Stimulated activated CD4-positive, alpha-beta T cell treated with anti-CD3 and anti-CD28 coated beads, Interleukin-2, amount 100 ng/mL, for 48 hours (primary cell): ENCODE measurements around the gene GOLGA6A.
"Not testable (repeated sequence)": the region's sequence is repeated elsewhere in the genome, so short reads cannot be mapped to it uniquely, and the experiment has no call there.

Experiments used
- DNase-seq, 2 donors: peaks; one replicate each; pipeline ENCODE4 v3.0.0-alpha.2; 2020

GOLGA6A gene

GRCh38 chr15:74052271-74053260, 29.8 kb downstream of the GOLGA6A start:
- DNase-seq: not testable (repeated sequence)

- DNase-seq: no peak
Observed at GRCh38 chr15:74050556-74051234, 31.7 kb downstream of the GOLGA6A start.

DNA sequence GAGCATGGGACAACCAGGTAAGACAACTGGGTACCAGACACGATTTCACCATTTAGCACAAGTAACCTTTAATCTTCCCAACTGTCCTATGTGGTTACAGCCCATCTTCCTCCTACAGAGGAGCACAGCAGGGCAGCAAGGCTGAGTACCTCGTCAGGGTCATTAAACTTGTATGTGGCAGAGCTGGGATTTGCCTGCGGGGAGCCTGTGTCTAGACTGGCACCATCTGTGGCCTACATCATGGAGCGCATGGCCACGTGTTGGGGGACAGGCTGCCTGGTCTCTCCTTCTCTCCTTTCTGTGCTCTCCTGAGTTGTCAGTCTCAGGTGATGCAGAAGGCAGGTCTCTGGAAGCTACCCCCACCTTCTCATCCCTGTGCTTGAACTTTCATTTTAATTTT, 32.2 kb downstream of the GOLGA6A start:
- DNase-seq: no peak

GRCh38 chr15:74046275-74046674, 36.1 kb downstream of the GOLGA6A start:
- no peak for DNase-seq

DNA sequence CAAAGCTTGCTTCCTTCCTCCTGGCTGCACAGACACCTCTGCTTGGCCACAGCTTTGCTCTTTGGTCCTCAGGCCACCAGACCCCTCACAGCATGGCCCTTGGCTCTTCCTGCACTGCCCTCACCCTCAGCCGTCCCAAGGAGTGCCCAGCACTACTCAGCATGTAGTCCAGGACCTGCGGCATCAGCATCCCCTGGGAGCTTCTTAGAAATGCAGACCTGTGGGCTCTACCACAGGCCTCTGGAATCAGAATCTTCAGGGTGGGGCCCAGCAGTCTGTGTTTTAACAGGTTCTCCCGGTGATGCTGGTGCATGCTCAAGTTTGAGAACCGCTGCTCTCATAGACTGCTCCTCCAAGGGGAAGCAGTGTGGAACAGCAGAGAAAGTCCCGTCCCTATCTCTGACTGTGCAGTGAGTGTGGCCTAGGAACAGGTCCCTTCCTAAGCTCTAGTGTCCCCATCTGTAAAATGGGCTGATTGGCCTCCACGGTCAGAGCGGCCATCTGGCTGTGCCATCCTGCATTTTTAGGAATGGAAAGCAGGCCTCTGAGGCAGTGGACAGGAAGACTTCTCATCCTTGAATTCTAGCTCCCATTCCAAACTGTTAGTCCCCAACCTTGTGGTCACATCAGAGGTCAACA, 36.6 kb downstream of the GOLGA6A start:
- DNase-seq: no peak

GRCh38 chr15:74045184-74045583, 37.2 kb downstream of the GOLGA6A start:
- no peak for DNase-seq

DNA sequence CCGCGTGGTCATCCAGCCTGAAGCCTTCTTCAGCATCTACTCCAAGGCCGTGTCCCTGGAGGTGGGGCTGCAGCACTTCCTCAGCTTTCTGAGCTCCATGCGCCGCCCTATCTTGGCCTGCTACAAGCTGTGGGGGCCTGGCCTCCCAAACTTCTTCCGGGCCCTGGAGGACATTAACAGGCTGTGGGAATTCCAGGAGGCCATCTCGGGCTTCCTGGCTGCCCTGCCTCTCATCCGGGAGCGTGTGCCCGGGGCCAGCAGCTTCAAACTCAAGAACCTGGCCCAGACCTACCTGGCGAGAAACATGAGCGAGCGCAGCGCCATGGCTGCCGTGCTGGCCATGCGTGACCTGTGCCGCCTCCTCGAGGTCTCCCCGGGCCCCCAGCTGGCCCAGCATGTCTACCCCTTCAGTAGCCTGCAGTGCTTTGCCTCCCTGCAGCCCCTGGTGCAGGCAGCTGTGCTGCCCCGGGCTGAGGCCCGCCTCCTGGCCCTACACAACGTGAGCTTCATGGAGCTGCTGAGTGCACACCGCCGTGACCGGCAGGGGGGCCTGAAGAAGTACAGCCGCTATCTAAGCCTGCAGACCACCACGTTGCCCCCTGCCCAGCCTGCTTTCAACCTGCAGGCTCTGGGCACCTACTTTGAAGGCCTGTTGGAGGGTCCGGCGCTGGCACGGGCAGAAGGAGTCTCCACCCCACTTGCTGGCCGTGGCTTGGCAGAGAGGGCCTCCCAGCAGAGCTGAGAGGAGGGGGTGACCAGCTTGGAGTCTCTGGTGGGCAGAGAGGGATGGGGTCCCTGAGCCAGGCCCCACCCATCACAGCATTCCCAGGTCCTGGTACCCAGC, 37.9 kb downstream of the GOLGA6A start:
- DNase-seq: no peak

GRCh38 chr15:74043425-74044266, 38.7 kb downstream of the GOLGA6A start:
- no peak for DNase-seq

GRCh38 chr15:74042603-74043424, 39.5 kb downstream of the GOLGA6A start:
- DNase-seq: no peak

DNA sequence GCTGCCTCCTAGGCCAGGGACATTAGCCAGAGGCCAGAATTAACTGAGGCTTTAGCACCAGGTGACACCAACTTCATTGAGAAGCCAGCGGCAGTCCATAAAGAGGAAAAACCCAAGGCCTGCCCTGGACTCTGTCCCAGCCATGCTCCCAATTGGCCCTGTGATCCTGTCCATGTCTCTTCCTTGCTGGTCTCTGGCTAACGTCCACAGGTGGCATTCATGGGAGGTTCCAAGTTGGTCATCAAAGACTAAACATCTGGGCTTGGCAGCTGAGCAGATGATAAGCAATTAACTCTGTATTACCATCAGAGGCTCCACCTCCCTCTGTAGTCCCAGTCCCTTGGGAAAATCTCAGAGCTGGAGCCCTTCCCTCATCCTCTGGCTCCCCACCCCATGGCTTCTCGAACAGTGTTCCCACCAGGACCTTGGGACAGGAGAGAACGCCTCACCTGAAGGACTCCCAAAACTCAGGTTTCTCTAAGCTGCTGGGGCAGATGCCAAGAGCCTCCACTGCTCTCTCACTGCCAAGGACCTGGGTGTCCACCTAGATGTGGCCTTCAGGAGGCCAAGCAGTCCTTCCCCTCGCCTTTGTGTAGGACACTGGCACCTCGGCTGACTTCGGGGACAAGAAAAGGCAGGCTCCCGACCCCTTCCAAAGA, 40.4 kb downstream of the GOLGA6A start:
- DNase-seq: no peak

- no peak for DNase-seq
Observed at GRCh38 chr15:74041311-74041756, 41.0 kb downstream of the GOLGA6A start.

GRCh38 chr15:74040109-74040850, 42.1 kb downstream of the GOLGA6A start:
- no peak for DNase-seq

- no peak for DNase-seq
Observed at GRCh38 chr15:74039656-74040010, 42.7 kb downstream of the GOLGA6A start.

DNA sequence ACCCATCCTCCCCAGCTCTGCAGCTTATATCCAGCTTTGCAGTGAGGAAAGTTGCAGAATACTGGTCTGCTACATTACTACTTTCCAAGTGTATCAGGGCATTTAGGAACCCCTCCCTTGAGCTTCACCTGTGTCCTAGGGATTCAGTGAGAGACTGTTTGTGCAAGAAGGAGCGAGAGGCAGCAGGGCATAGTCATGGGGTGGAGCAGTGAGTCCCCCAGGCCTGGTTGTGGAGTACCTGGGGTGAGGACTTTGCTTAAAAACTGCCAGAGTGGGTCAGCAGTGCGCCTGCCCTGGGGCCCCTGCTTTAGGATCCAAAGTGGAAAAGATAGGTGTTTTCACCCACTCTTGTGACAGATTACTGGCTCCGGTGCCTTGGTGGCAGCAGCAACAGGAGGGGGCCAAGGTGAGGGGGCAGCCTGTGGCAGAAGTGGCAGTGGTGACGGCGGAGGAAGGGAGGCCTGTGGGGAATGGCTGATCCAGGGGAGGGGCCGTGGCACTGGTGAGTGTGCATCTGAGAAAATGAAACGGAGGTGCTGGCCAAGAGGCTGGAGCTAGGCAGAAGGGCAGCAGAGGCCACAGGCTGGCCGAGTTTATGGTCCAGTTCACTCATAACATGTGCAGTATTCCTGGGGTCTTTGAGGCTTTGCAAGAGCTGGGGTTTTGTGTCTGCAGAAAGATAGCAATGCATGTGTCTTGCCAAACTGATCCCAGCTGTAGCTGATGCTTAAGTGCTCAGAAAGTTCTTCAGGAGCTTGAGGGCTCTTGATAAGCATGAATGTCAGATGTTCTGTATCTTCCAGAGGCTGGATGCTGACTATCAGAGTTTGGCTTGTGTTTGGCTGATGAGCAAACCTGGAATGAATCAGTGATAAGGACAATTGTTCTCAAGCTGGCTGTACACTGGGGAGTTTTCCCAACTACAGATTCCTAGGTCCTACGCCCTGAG, 43.4 kb downstream of the GOLGA6A start:
- no peak for DNase-seq

DNA sequence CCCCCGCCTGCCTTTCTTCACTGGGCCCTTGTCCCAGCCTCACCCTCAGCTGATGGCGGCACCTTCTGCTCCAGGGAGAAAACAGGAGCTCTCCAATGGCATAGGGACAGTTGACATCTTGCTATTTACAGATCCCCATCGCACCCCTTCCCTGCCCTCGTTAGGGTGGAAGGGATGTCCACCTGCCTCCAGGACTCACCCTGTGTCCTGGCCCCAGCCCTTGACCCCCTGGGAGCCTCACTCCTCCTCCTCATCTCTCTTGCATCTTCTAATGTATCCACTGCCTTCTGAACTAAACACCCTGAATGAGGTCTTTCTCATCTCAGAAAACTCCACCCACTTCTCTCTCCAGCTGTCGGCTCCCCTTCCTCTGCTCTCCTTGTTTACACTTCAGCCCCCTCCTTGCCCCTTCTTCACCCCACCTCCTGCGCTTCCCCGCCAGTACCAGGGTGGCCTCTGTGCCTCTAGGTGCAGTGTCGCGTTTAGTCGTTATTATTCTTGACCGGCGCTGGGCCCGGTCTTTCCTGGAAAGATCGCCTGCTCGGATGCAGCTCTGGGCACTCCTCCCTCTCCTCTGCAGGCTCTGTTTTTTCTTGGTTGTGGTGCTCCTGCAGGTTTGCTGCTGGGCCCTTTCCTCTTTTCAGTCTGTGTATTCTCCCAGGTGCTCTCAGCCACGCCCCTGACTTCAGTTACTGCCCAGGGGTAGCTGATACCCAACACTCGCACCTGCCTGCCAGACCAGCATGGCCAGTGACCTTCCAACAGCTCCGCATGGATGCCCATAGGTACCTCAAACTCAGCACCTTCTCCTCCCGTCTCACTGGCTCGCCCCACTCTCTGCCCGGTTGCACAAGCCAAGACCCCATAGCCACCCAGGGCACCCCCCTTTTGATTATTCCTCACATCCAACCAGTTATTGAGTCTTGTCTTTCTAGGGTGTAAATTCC, 44.9 kb downstream of the GOLGA6A start:
- no peak for DNase-seq

- DNase-seq: no peak
Observed at GRCh38 chr15:74036271-74037170, 45.8 kb downstream of the GOLGA6A start.
